Epithelial cell of esophagus (primary cell): Measurements from ENCODE around the gene CDH4.

Experiments
- DNase-seq: peaks from one replicate; pipeline ENCODE4 v3.0.0; 2010; ENCODE audit warnings: low read depth
- H3K4me3 ChIP-seq: 2 replicates; pipeline ENCODE4 v1.5.1; 2011; ENCODE audit warnings: mild to moderate bottlenecking, low read length, control low read depth
- CTCF ChIP-seq: IDR thresholded peaks from 2 replicates; pipeline ENCODE4 v1.5.1; 2011; ENCODE audit warnings: low read depth, mild to moderate bottlenecking, low read length, control low read depth, inconsistent platforms; ENCODE audit not compliant: insufficient read depth; ENCODE audit errors: missing control alignments

The CDH4 gene

GRCh38 chr20:61293951-61294350, 41.9 kb downstream of the CDH4 start:
- DNase-seq, result no peak
- no peak overlapping the region for H3K4me3 ChIP-seq
- TF ChIP-seq CTCF, result no peak

GRCh38 chr20:61295249-61295648, 43.2 kb downstream of the CDH4 start:
- no peak for DNase-seq
- no peak overlapping the region for H3K4me3 ChIP-seq
- no peak for TF ChIP-seq CTCF

GRCh38 chr20:61295682-61296628, 43.9 kb downstream of the CDH4 start:
- no peak overlapping the region for H3K4me3 ChIP-seq
- TF ChIP-seq CTCF, result no peak
- DNase-seq, result peak; percentile 22

- no peak for TF ChIP-seq CTCF
- no peak for DNase-seq
- H3K4me3 ChIP-seq, result no peak overlapping the region
These were observed 44.6 kb downstream of the CDH4 start for GRCh38 chr20:61296629-61297019.

- TF ChIP-seq CTCF, result no peak
- DNase-seq, result no peak
- no peak overlapping the region for H3K4me3 ChIP-seq
These were observed 45.4 kb downstream of the CDH4 start for GRCh38 chr20:61297491-61297890.

GRCh38 chr20:61297986-61298385, 45.9 kb downstream of the CDH4 start:
- peak; percentile 2 for DNase-seq
- H3K4me3 ChIP-seq, result no peak overlapping the region
- TF ChIP-seq CTCF, result no peak

- H3K4me3 ChIP-seq, result no peak overlapping the region
- DNase-seq, result no peak
- no peak for TF ChIP-seq CTCF
These were observed 46.6 kb downstream of the CDH4 start for GRCh38 chr20:61298661-61299060.
